ENCODE data around the gene CACNA1D. TPM values are rescaled to one million over a fixed set of nuclear protein-coding genes. Genes with fewer than 3 reads are reported as not detected.

The CACNA1D gene
- total RNA-seq, 4 donors from 2014 or later, result 0.75 to 2.5 (median 1.2) TPM

- no peaks in the 10 kb centered on the region for H3K27me3 ChIP-seq
- DNase-seq (ENCODE audit: extremely low spot score), result peak; percentile 34
- H3K4me3 ChIP-seq, result no peak overlapping the region
- H3K27ac ChIP-seq (replicated peaks in 1 of 4), result no peak overlapping the region
- peaks cover 0 to 21% (median 11%) of the 10 kb centered on the region in 4 donors for H3K4me1 ChIP-seq
- intact Hi-C loops (cut with DNase I), result no loop called here
- no peaks in the 10 kb centered on the region for H3K9me3 ChIP-seq
- no peak for TF ChIP-seq POLR2AphosphoS5 (IDR thresholded peaks at IDR 0.05)
- TF ChIP-seq POLR2A (IDR thresholded peaks at IDR 0.05; ENCODE audit: low read depth), result no peak
- TF ChIP-seq, protein P1, sequence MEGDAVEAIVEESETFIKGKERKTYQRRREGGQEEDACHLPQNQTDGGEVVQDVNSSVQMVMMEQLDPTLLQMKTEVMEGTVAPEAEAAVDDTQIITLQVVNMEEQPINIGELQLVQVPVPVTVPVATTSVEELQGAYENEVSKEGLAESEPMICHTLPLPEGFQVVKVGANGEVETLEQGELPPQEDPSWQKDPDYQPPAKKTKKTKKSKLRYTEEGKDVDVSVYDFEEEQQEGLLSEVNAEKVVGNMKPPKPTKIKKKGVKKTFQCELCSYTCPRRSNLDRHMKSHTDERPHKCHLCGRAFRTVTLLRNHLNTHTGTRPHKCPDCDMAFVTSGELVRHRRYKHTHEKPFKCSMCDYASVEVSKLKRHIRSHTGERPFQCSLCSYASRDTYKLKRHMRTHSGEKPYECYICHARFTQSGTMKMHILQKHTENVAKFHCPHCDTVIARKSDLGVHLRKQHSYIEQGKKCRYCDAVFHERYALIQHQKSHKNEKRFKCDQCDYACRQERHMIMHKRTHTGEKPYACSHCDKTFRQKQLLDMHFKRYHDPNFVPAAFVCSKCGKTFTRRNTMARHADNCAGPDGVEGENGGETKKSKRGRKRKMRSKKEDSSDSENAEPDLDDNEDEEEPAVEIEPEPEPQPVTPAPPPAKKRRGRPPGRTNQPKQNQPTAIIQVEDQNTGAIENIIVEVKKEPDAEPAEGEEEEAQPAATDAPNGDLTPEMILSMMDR (IDR thresholded peaks at IDR 0.05), result no peak
- TF ChIP-seq EP300 (IDR thresholded peaks at IDR 0.05), result no peak
- H3K36me3 ChIP-seq, result no peaks in the 10 kb centered on the region
- WGBS, result 76% methylated on average over 4 of the region's 4 CpGs
Measured at GRCh38 chr3:53677413-53677812, 183.0 kb downstream of the CACNA1D start.

DNA sequence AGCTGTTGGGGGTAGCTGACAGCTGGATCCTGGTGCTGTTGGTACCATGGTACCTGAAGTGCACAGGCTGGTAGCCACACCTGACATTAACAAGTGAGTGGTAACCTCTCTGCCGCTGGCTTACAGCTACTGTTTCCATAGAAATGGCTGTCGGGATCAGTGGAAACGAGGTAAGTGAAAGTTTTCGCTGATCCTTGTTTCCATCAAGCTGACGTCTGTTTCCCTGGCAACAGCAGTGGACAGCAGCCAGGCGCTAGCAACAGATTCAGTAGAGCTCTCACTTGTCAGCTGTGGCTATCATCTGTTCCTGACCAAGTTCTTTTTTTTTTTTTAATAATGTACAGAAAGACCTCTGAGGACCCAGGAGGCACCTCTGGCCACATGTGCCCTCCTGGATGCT, 185.6 kb downstream of the CACNA1D start:
- no peak overlapping the region for H3K27ac ChIP-seq (replicated peaks in 1 of 4)
- H3K9me3 ChIP-seq, result no peaks in the 10 kb centered on the region
- DNase-seq (ENCODE audit: extremely low spot score), result peak; percentile 87
- 18% methylated on average over 6 of the region's 6 CpGs for WGBS
- H3K4me1 ChIP-seq, result peaks cover 0 to 9% (median 8%) of the 10 kb centered on the region in 4 donors
- H3K4me3 ChIP-seq, result no peak overlapping the region
- no peaks in the 10 kb centered on the region for H3K36me3 ChIP-seq
- TF ChIP-seq POLR2AphosphoS5 (IDR thresholded peaks at IDR 0.05) (peak in 1 of 2 donors; percentile 5), POLR2A (IDR thresholded peaks at IDR 0.05; ENCODE audit: low read depth) (no peak), EP300 (IDR thresholded peaks at IDR 0.05) (no peak)
- TF ChIP-seq, protein P1 (IDR thresholded peaks at IDR 0.05), result no peak
- intact Hi-C loops (cut with DNase I), result no loop called here
- H3K27me3 ChIP-seq, result no peaks in the 10 kb centered on the region

DNA sequence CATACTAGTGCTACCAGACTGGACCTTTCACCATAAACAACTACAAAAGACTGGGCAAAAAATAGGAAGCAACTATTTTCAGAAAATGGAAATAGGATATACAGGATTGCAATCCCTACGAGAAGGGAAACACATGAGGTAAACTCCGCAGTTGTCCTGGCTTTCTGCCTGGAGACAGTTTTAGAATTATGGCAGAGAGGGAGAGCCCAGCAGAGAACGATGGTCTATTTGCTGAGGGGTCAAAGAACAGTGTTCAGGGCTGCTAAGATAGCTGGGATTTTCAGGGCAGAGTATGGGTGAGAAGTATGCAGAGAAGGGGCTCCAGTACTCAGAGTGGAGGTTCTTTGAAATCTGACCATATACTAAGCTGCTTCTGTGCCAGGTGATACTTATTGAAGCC, 188.4 kb downstream of the CACNA1D start:
- no peak for DNase-seq (ENCODE audit: extremely low spot score)
- intact Hi-C loops (cut with DNase I), result no loop called here
- Histone ChIP-seq H3K9me3 (no peaks in the 10 kb centered on the region), H3K36me3 (no peaks in the 10 kb centered on the region), H3K27me3 (no peaks in the 10 kb centered on the region), H3K27ac (replicated peaks in 1 of 4) (no peak overlapping the region), H3K4me3 (no peak overlapping the region), H3K4me1 (peaks cover 0 to 9% (median 8%) of the 10 kb centered on the region in 4 donors)
- 48% methylated on average over 3 of the region's 3 CpGs for WGBS
- TF ChIP-seq EP300 (IDR thresholded peaks at IDR 0.05), result no peak
- TF ChIP-seq, protein P1 (IDR thresholded peaks at IDR 0.05), result no peak
- no peak for TF ChIP-seq POLR2A (IDR thresholded peaks at IDR 0.05; ENCODE audit: low read depth)
- TF ChIP-seq POLR2AphosphoS5 (IDR thresholded peaks at IDR 0.05), result no peak

DNA sequence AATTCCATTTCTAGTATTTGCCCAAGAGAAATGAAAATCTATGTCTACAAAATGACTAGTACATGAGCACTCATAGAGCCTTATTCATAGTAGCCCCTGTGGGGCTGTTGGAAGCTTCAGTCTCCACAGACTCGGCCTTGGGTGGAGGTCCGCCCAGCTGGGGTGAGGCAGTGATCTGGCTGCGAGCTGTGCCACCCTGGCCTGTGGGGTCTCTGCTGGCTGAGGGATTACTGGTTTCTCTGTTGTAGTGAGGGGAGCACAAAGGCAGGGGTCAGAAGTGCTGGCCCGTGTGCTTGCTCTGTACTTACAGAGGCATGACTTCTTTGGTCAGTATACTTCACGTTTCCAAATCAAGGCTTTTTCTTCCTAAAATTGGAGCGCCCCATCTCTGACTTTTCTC, 193.7 kb downstream of the CACNA1D start:
- Histone ChIP-seq H3K36me3 (no peaks in the 10 kb centered on the region), H3K27me3 (no peaks in the 10 kb centered on the region), H3K4me1 (no peaks in the 10 kb centered on the region), H3K9me3 (no peaks in the 10 kb centered on the region), H3K4me3 (no peak overlapping the region), H3K27ac (replicated peaks in 1 of 4) (no peak overlapping the region)
- intact Hi-C loops (cut with DNase I), result no loop called here
- TF ChIP-seq, protein P1 (IDR thresholded peaks at IDR 0.05), result no peak
- TF ChIP-seq EP300 (IDR thresholded peaks at IDR 0.05) (no peak), POLR2AphosphoS5 (IDR thresholded peaks at IDR 0.05) (no peak), POLR2A (IDR thresholded peaks at IDR 0.05; ENCODE audit: low read depth) (no peak)
- WGBS, result 88% methylated on average over 6 of the region's 6 CpGs
- peak; percentile 89 for DNase-seq (ENCODE audit: extremely low spot score)

- H3K27me3 ChIP-seq, result no peaks in the 10 kb centered on the region
- whole genome bisulfite sequencing, result 76% methylated on average over 5 of the region's 5 CpGs
- no peak overlapping the region for H3K27ac ChIP-seq (replicated peaks in 1 of 4)
- no peak for TF ChIP-seq POLR2A (IDR thresholded peaks at IDR 0.05; ENCODE audit: low read depth)
- TF ChIP-seq POLR2AphosphoS5 (IDR thresholded peaks at IDR 0.05), result no peak
- TF ChIP-seq, protein P1 (IDR thresholded peaks at IDR 0.05), result no peak
- no peak for TF ChIP-seq EP300 (IDR thresholded peaks at IDR 0.05)
- H3K36me3 ChIP-seq, result no peaks in the 10 kb centered on the region
- no peaks in the 10 kb centered on the region for H3K9me3 ChIP-seq
- peak; percentile 75 for DNase-seq (ENCODE audit: extremely low spot score)
- H3K4me1 ChIP-seq, result no peaks in the 10 kb centered on the region
- no peak overlapping the region for H3K4me3 ChIP-seq
- intact Hi-C loops (cut with DNase I), result no loop called here
Measured at GRCh38 chr3:53688989-53689388, 194.6 kb downstream of the CACNA1D start.

All from esophagus muscularis mucosa (tissue), 4 donors.